H9 (cell line): ENCODE results near the gene NUBPL. TPM values are rescaled to one million over a fixed set of nuclear protein-coding genes. Genes with fewer than 3 reads are reported as not detected.

Experiments used
- DNase-seq: peaks from one replicate; pipeline ENCODE4 v3.0.0-alpha.2; 2017
- H2AFZ ChIP-seq: one replicate; pipeline ENCODE4 v1.6.1; 2013; ENCODE audit warnings: mild to moderate bottlenecking, low read length, control low read depth, moderate library complexity
- H2AK5ac ChIP-seq: 2 replicates; pipeline ENCODE4 v1.6.1; 2013; ENCODE audit warnings: low read length, control low read depth, mixed read lengths; ENCODE audit not compliant: insufficient read length
- H2BK120ac ChIP-seq: one replicate; pipeline ENCODE4 v1.6.1; 2013; ENCODE audit warnings: low read depth, mild to moderate bottlenecking, low read length, control low read depth, inconsistent platforms; ENCODE audit not compliant: poor library complexity, severe bottlenecking
- H2BK12ac ChIP-seq: 2 replicates; pipeline ENCODE4 v1.6.1; 2013; ENCODE audit warnings: low read length, control low read depth, mixed read lengths, low read depth; ENCODE audit not compliant: insufficient read length
- H2BK15ac ChIP-seq: 2 replicates; pipeline ENCODE4 v1.6.1; 2013; ENCODE audit warnings: low read depth, low read length, control low read depth
- H2BK20ac ChIP-seq: one replicate; pipeline ENCODE4 v1.6.1; 2013; ENCODE audit warnings: low read depth, mild to moderate bottlenecking, low read length, control low read depth, inconsistent platforms; ENCODE audit not compliant: poor library complexity, severe bottlenecking
- H2BK5ac ChIP-seq: 2 replicates; pipeline ENCODE4 v1.6.1; 2013; ENCODE audit warnings: low read length, control low read depth, mixed read lengths; ENCODE audit not compliant: insufficient read length
- H3K14ac ChIP-seq: 2 replicates; pipeline ENCODE4 v1.6.1; 2013; ENCODE audit warnings: low read length, control low read depth; ENCODE audit not compliant: insufficient read depth
- H3K18ac ChIP-seq: 2 replicates; pipeline ENCODE4 v1.6.1; 2013; ENCODE audit warnings: low read depth, mild to moderate bottlenecking, mixed read lengths, low read length, control low read depth; ENCODE audit not compliant: insufficient read length
- H3K23ac ChIP-seq: 2 replicates; pipeline ENCODE4 v1.6.1; 2013; ENCODE audit warnings: low read length, control low read depth, mixed read lengths, low read depth; ENCODE audit not compliant: insufficient read length
- H3K23me2 ChIP-seq: 2 replicates; pipeline ENCODE4 v1.6.1; 2013; ENCODE audit warnings: low read depth, mild to moderate bottlenecking, mixed read lengths, low read length, control low read depth; ENCODE audit not compliant: insufficient read length, poor library complexity, severe bottlenecking
- H3K27ac ChIP-seq: 2 replicates; pipeline ENCODE4 v1.5.1; 2013; ENCODE audit warnings: low read length, control low read depth, mixed read lengths, low read depth; ENCODE audit not compliant: insufficient read length
- H3K27me3 ChIP-seq: 2 replicates; pipeline ENCODE4 v1.6.1; 2013; ENCODE audit warnings: low read length, control low read depth, inconsistent platforms; ENCODE audit not compliant: insufficient read depth
- H3K4ac ChIP-seq: 2 replicates; pipeline ENCODE4 v1.6.1; 2013; ENCODE audit warnings: low read depth, mild to moderate bottlenecking, control low read depth, inconsistent platforms, low read length, moderate library complexity
- H3K4me1 ChIP-seq: 2 replicates; pipeline ENCODE4 v1.6.1; 2013; ENCODE audit warnings: low read length, control low read depth, inconsistent platforms; ENCODE audit not compliant: insufficient read depth
- H3K4me2 ChIP-seq: 2 replicates; pipeline ENCODE4 v1.6.1; 2013; ENCODE audit warnings: low read length, control low read depth, mixed read lengths; ENCODE audit not compliant: insufficient read length, insufficient read depth
- H3K56ac ChIP-seq: 2 replicates; pipeline ENCODE4 v1.6.1; 2013; ENCODE audit warnings: low read depth, mild to moderate bottlenecking, mixed read lengths, low read length, control low read depth; ENCODE audit not compliant: insufficient read length
- H3K79me1 ChIP-seq: 2 replicates; pipeline ENCODE4 v1.6.1; 2013; ENCODE audit warnings: low read depth, mild to moderate bottlenecking, moderate library complexity, low read length, control low read depth, inconsistent platforms; ENCODE audit not compliant: insufficient read depth, poor library complexity, severe bottlenecking
- H3K79me2 ChIP-seq: 2 replicates; pipeline ENCODE4 v1.6.1; 2013; ENCODE audit warnings: low read length, control low read depth, inconsistent platforms; ENCODE audit not compliant: insufficient read depth
- H3K9ac ChIP-seq: 2 replicates; pipeline ENCODE4 v1.6.1; 2013; ENCODE audit warnings: low read length, control low read depth, mixed read lengths; ENCODE audit not compliant: insufficient read length; ENCODE audit errors: extremely low read depth
- H3K9me3 ChIP-seq: one replicate; pipeline ENCODE4 v1.6.1; 2013; ENCODE audit warnings: low read depth, low read length, inconsistent platforms; ENCODE audit not compliant: control insufficient read depth
- H3T11ph ChIP-seq: one replicate; pipeline ENCODE4 v1.6.1; 2013; ENCODE audit warnings: mild to moderate bottlenecking, low read length, control low read depth, inconsistent platforms
- H4K20me1 ChIP-seq: one replicate; pipeline ENCODE4 v1.6.1; 2013; ENCODE audit not compliant: control insufficient read depth, insufficient read length, insufficient read depth
- H4K5ac ChIP-seq: 2 replicates; pipeline ENCODE4 v1.6.1; 2013; ENCODE audit warnings: low read depth, mild to moderate bottlenecking, mixed read lengths, low read length, control low read depth; ENCODE audit not compliant: insufficient read length
- H4K8ac ChIP-seq: replicated peaks from 2 replicates; pipeline ENCODE4 v1.6.1; 2013; ENCODE audit warnings: low read length, control low read depth, mixed read lengths, low read depth; ENCODE audit not compliant: insufficient read length
- H4K91ac ChIP-seq: 2 replicates; pipeline ENCODE4 v1.6.1; 2013; ENCODE audit warnings: low read depth, mild to moderate bottlenecking, moderate library complexity, mixed read lengths, low read length, control low read depth; ENCODE audit not compliant: insufficient read length
- H3K27ac Mint-ChIP-seq, 3 experiments: 2 replicates in 2 of 3; 3 replicates in 1 of 3; pipeline ENCODE4 v1.8.0; 2020 to 2021; ENCODE audit warnings: mixed read lengths in 3 of 3, mild to moderate bottlenecking in 1 of 3, moderate library complexity in 1 of 3
- H3K27me3 Mint-ChIP-seq: 2 replicates; pipeline ENCODE4 v1.8.0; 2021; ENCODE audit warnings: low read depth, mild to moderate bottlenecking, moderate library complexity, mixed read lengths
- H3K36me3 Mint-ChIP-seq, 3 experiments: 2 replicates in 2 of 3; 3 replicates in 1 of 3; pipeline ENCODE4 v1.8.0; 2020 to 2021; ENCODE audit warnings: low read depth in 3 of 3, mixed read lengths in 3 of 3; ENCODE audit not compliant: insufficient read depth in 1 of 3
- H3K4me1 Mint-ChIP-seq, 2 experiments: 2 replicates each; pipeline ENCODE4 v1.8.0; 2020; ENCODE audit warnings: mixed read lengths in 2 of 2
- H3K4me3 Mint-ChIP-seq, 2 experiments: 2 replicates in 1 of 2; 3 replicates in 1 of 2; pipeline ENCODE4 v1.8.0; 2020 to 2021; ENCODE audit warnings: mild to moderate bottlenecking in 2 of 2, mixed read lengths in 2 of 2, moderate library complexity in 1 of 2
- H3K9me3 Mint-ChIP-seq, 2 experiments: 2 replicates in 1 of 2; 3 replicates in 1 of 2; pipeline ENCODE4 v1.8.0; 2020; ENCODE audit warnings: mild to moderate bottlenecking in 2 of 2, mixed read lengths in 2 of 2, moderate library complexity in 1 of 2
- CTCF ChIP-seq: fragments of 200-600 bp; sonication (generic); conservative IDR thresholded peaks from 3 replicates; pipeline ENCODE4 v1.8.0; 2021; ENCODE audit warnings: antibody characterized with exemption, mild to moderate bottlenecking
- total RNA-seq: library from RNA; stranded (reverse); gene quantifications from 2 replicates; pipeline ENCODE4 v1.2.1, GENCODE V29; 2021

Gene NUBPL
- total RNA-seq, 1 experiment from 2014 or later: 14.8 TPM

- H3K36me3 Mint-ChIP-seq: peaks cover 0 to 6% (median 2%) of the 10 kb centered on the region in 3 experiments; a peak in 1 of 7 replicates
- DNase-seq: no peak
These were observed 241.6 kb downstream of the NUBPL start for GRCh38 chr14:31802838-31803237.

More at GRCh38 chr14:31802838-31803237, 241.6 kb downstream of the NUBPL start:
- H3K4me2 ChIP-seq: no peak overlapping the region
- H3K23ac ChIP-seq: no peak overlapping the region
- no peaks in the 10 kb centered on the region for H4K20me1 ChIP-seq
- no peak overlapping the region for H2BK15ac ChIP-seq
- H3K27ac ChIP-seq: no peak overlapping the region
- no peak overlapping the region for H3K56ac ChIP-seq
- H4K5ac ChIP-seq: no peak overlapping the region
- Mint-ChIP-seq H3K27ac (no peak overlapping the region), H3K9me3 (peaks cover 3 to 7% of the 10 kb centered on the region in 2 experiments; a peak in 4 of 5 replicates), H3K27me3 (no peaks in the 10 kb centered on the region), H3K4me3 (no peak overlapping the region), H3K4me1 (peaks cover 12% of the 10 kb centered on the region in 2 experiments)
- H3K4me1 ChIP-seq: no peaks in the 10 kb centered on the region; the same call in 1 of the 2 replicates
- no peak overlapping the region for H3K4ac ChIP-seq
- no peak overlapping the region for H4K8ac ChIP-seq
- H3K9me3 ChIP-seq: no peaks in the 10 kb centered on the region
- H3K23me2 ChIP-seq: no peaks in the 10 kb centered on the region
- no peaks in the 10 kb centered on the region for H3K79me2 ChIP-seq
- no peak overlapping the region for H3K18ac ChIP-seq
- no peak overlapping the region for H4K91ac ChIP-seq
- no peak overlapping the region for H2AFZ ChIP-seq
- H3K79me1 ChIP-seq: no peaks in the 10 kb centered on the region
- H3K27me3 ChIP-seq: no peaks in the 10 kb centered on the region
- TF ChIP-seq CTCF: no peak
- no peak overlapping the region for H3K14ac ChIP-seq
- no peak overlapping the region for H3K9ac ChIP-seq
- no peak overlapping the region for H3T11ph ChIP-seq
- no peak overlapping the region for H2AK5ac ChIP-seq
- H2BK5ac ChIP-seq: no peak overlapping the region
- no peak overlapping the region for H2BK20ac ChIP-seq
- no peak overlapping the region for H2BK120ac ChIP-seq
- H2BK12ac ChIP-seq: no peak overlapping the region
